H1 (cell line): ENCODE results near the gene ARHGAP23. TPM values are rescaled to one million over a fixed set of nuclear protein-coding genes. Genes with fewer than 3 reads are reported as not detected.

ENCODE experiments used
- CREB1 ChIP-seq: IDR thresholded peaks from 2 replicates; pipeline ENCODE4 v1.6.1; 2012; ENCODE audit warnings: inconsistent platforms
- POU5F1 ChIP-seq: IDR thresholded peaks from 2 replicates; pipeline ENCODE4 v1.6.1; 2011; ENCODE audit warnings: low read depth, mild to moderate bottlenecking, low read length, moderate library complexity
- RNF2 ChIP-seq: fragments of 200-900, 300-1000 bp; sonication (generic); IDR thresholded peaks from 2 replicates; pipeline ENCODE4 v1.7.1; 2016; ENCODE audit warnings: borderline replicate concordance, low read depth, mild to moderate bottlenecking, antibody characterized with exemption, low read length; ENCODE audit not compliant: poor library complexity, severe bottlenecking; ENCODE audit errors: missing control alignments
- SUZ12 ChIP-seq: fragments of 200-600 bp; sonication (generic); IDR thresholded peaks from 2 replicates; pipeline ENCODE4 v1.6.1; 2012; ENCODE audit warnings: mild to moderate bottlenecking, inconsistent platforms, low read length, moderate library complexity, mixed read lengths
- TAF1 ChIP-seq: IDR thresholded peaks from 2 replicates; pipeline ENCODE4 v1.6.1; 2011; ENCODE audit warnings: mild to moderate bottlenecking, low read depth, low read length
- polyA plus RNA-seq, 7 experiments: library from polyadenylated mRNA; depleted of rRNA in 3 of 7; stranded (reverse) in 5 of 7; unstranded in 2 of 7; fragments of >200 nt in 5 of 7; fragments of 200-250 nt in 2 of 7; gene quantifications; 1 replicate in 5 of 7; 2 replicates in 1 of 7; 4 replicates in 1 of 7; pipeline versions ENCODE4 v1.2.1 to v1.2.3, GENCODE V29; 2011 to 2013; ENCODE audit warnings: missing spikeins in 2 of 7, mixed read lengths in 2 of 7
- total RNA-seq: library from RNA; stranded (reverse); fragmentation: NEBNext Ultra II Directional; extraction: Animal tissue kit (Norgen Biotek cat#: 25700); gene quantifications from 2 replicates; pipeline ENCODE4 v1.2.1, GENCODE V29; 2021

Gene ARHGAP23
- total and polyA plus RNA-seq, 2 of the 8 experiments (the other 6 are each of a cell fraction or from before 2014, with no cell fraction given), result 16.3 to 107 TPM

GRCh38 chr17:38554430-38555350 lies 126.4 kb downstream of the ARHGAP23 start (continued):
- no peak for TF ChIP-seq TAF1
- no peak for TF ChIP-seq RNF2
- TF ChIP-seq CREB1, result no peak
- TF ChIP-seq POU5F1, result no peak
- no peak for TF ChIP-seq SUZ12
